ENCODE results near the gene AADACL2. TPM values are rescaled to one million over a fixed set of nuclear protein-coding genes. Genes with fewer than 3 reads are reported as not detected.

Gene AADACL2
- polyA plus RNA-seq, 1 of the 3 experiments (the other 2 are of a cell fraction): not detected

GRCh38 chr3:151806838-151807237 is 73.1 kb downstream of the AADACL2 start:
- ChIA-PET POLR2A (no interaction called here), CTCF (interaction anchor here (1.2 kb wide), 1 partner anchor 32 kb away, joined by 3 read pairs; no protein-coding TSS in a partner anchor)
- Histone ChIP-seq H3K9me2 (no peaks in the 10 kb centered on the region), H3K79me2 (ENCODE audit: insufficient read depth) (peaks cover 59% of the 10 kb centered on the region), H3K4me2 (peak overlapping the region; percentile 63), H3K4me3 (ENCODE audit: low read depth in 2 of 2, low read length in 1 of 2) (peak overlapping the region; percentile 13 to 41; a peak in 2 of 4 replicates), H4K20me1 (ENCODE audit: insufficient read depth) (no peaks in the 10 kb centered on the region), H3K4me1 (ENCODE audit: control insufficient read depth in 1 of 2, insufficient read depth in 2 of 2, low read depth in 1 of 2, low read length in 1 of 2) (no peaks in the 10 kb centered on the region), H3K9ac (peak overlapping the region; percentile 40; the same call in 1 of the 2 replicates), H3K36me3 (replicated peaks in 1 of 2; ENCODE audit: control insufficient read depth in 1 of 2, insufficient read depth in 2 of 2, low read length in 1 of 2) (peaks cover 0 to 5% of the 10 kb centered on the region in 2 experiments), H3K27me3 (ENCODE audit: insufficient read depth) (no peaks in the 10 kb centered on the region), H2AFZ (ENCODE audit: low read depth) (no peak overlapping the region), H3K9me3 (0 out of 2 replicates have a peak, but pooled peaks cover 4% of the 10 kb centered on the region), H3K27ac (ENCODE audit: low read depth in 2 of 2, low read length in 1 of 2) (peak overlapping the region in 1 of 2 experiments; percentile 59; a peak in 2 of 4 replicates), H3F3A (replicated peaks; ENCODE audit: insufficient read depth) (peaks cover 4% of the 10 kb centered on the region)
- 29% methylated on average over 15 of the region's 15 CpGs for WGBS (ENCODE audit: low lambda C conversion rate)
- no peak for DNase-seq
- TF ChIP-seq TEAD4 (IDR thresholded peaks at IDR 0.05; ENCODE audit: borderline replicate concordance, insufficient read depth): no peak
- peak; percentile 32; the same call in 1 of the 2 replicates for TF ChIP-seq MAX (IDR thresholded peaks at IDR 0.05; ENCODE audit: low read depth)

Other genes starting within 250 kb of the AADACL2 start
- gene AADAC, start 80.2 kb downstream of the AADACL2 start, polyA plus RNA-seq (2012; rRNA removed): 1.2 and 3.5 TPM in 2 replicates
- 1.5 and 2.9 TPM in 2 replicates for gene SUCNR1, start 139.7 kb downstream of the AADACL2 start, polyA plus RNA-seq (2012; rRNA removed)